Calu3 (cell line): Measurements from ENCODE around the gene KIF6. TPM values are rescaled to one million over a fixed set of nuclear protein-coding genes. Genes with fewer than 3 reads are reported as not detected.

Experiments used
- BruUV-seq: library from RNA; stranded (reverse); fragments of 400-500 nt; replicated peaks from 2 replicates; lab custom pipeline; 2021; lab: Mats Ljungman, UMichigan
- CTCF ChIA-PET: fragments of 300-600 bp; sonication (Branson Sonifier 250); formaldehyde crosslinking; loops from one replicate; lab custom pipeline; 2022; ENCODE audit warnings: antibody characterized with exemption; lab: Charles Lee
- DNase-seq: peaks from one replicate; pipeline ENCODE4 v3.0.0; 2022
- H3K27ac Mint-ChIP-seq: one replicate; pipeline ENCODE4 v1.8.0; 2022; ENCODE audit warnings: mixed read lengths; ENCODE audit not compliant: unreplicated experiment
- H3K27me3 Mint-ChIP-seq: one replicate; pipeline ENCODE4 v1.8.0; 2022; ENCODE audit warnings: mixed read lengths; ENCODE audit not compliant: unreplicated experiment
- H3K36me3 Mint-ChIP-seq: one replicate; pipeline ENCODE4 v1.8.0; 2022; ENCODE audit warnings: mild to moderate bottlenecking, moderate library complexity, mixed read lengths; ENCODE audit not compliant: insufficient read depth, unreplicated experiment
- H3K4me1 Mint-ChIP-seq: one replicate; pipeline ENCODE4 v1.8.0; 2022; ENCODE audit warnings: mild to moderate bottlenecking, low read depth, mixed read lengths; ENCODE audit not compliant: unreplicated experiment
- H3K4me3 Mint-ChIP-seq: one replicate; pipeline ENCODE4 v1.8.0; 2022; ENCODE audit warnings: mild to moderate bottlenecking, low read depth, moderate library complexity, mixed read lengths; ENCODE audit not compliant: unreplicated experiment
- H3K9me3 Mint-ChIP-seq: one replicate; pipeline ENCODE4 v1.8.0; 2022; ENCODE audit warnings: low read depth, mixed read lengths; ENCODE audit not compliant: unreplicated experiment
- intact Hi-C: fragments of 100-400 bp; cut with micrococcal nuclease; formaldehyde crosslinking; loops from one replicate; pipeline ENCODE4 v1.10.0; 2022; ENCODE audit not compliant: unreplicated experiment
- total RNA-seq: library from RNA; stranded (reverse); gene quantifications from 2 replicates; pipeline ENCODE4 v1.2.3, GENCODE V29; 2022
- TF ChIP-seq, protein P1 (sequence below): fragments of 200-600 bp; IDR thresholded peaks from one replicate; pipeline ENCODE4 v1.8.0; 2022; ENCODE audit warnings: antibody characterized with exemption; ENCODE audit not compliant: unreplicated experiment

Gene KIF6
- total RNA-seq, 1 experiment from 2014 or later, result 0.45 TPM

DNA sequence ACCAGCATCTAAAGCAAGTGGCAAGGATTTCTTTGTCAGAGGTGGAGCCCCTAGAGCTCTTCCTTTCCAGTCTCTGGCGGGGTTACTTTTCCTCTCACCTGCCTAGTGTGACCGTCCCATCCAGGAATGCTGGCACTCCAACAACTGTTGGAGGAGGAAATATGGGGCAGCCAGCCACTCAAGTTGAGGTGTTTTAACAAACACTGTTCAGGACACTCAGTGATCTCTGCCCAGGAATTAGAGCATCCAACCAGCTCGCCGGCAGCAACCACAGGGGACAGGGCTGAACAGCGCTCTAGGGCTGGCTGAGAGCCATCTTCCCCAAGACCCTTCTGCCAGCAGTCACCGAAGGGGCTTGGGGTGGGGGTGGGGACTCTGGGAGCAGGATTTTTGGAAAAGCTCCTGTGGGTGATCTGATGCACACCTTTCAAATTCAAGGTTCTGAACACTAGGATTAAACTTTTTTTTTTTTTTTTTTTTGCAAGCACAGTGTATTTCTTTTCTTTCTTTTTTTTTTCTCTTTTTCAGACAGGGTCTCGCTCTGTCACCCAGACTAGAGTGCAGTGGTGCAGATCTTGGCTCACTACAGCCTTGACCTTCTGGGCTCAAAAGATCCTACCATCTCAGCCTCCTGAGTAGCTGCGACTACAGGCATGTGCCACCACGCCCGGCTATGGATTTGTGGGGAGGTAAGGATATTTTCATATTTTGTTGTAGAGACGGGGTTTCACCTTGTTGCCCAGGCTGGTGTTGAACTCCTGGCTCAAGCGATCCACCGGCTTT lies 374.3 kb downstream of the KIF6 start:
- CTCF ChIA-PET, result no interaction called here
- H3K9me3 Mint-ChIP-seq, result no peaks in the 10 kb centered on the region
- TF ChIP-seq, protein P1, sequence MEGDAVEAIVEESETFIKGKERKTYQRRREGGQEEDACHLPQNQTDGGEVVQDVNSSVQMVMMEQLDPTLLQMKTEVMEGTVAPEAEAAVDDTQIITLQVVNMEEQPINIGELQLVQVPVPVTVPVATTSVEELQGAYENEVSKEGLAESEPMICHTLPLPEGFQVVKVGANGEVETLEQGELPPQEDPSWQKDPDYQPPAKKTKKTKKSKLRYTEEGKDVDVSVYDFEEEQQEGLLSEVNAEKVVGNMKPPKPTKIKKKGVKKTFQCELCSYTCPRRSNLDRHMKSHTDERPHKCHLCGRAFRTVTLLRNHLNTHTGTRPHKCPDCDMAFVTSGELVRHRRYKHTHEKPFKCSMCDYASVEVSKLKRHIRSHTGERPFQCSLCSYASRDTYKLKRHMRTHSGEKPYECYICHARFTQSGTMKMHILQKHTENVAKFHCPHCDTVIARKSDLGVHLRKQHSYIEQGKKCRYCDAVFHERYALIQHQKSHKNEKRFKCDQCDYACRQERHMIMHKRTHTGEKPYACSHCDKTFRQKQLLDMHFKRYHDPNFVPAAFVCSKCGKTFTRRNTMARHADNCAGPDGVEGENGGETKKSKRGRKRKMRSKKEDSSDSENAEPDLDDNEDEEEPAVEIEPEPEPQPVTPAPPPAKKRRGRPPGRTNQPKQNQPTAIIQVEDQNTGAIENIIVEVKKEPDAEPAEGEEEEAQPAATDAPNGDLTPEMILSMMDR, result no peak
- intact Hi-C loops, result no loop called here
- no peak overlapping the region for H3K27ac Mint-ChIP-seq
- no peaks in the 10 kb centered on the region for H3K4me1 Mint-ChIP-seq
- DNase-seq, result no peak
- H3K27me3 Mint-ChIP-seq, result peaks cover 68% of the 10 kb centered on the region
- no peak overlapping the region for H3K4me3 Mint-ChIP-seq
- BruUV-seq, result no TSS peak
- no peaks in the 10 kb centered on the region for H3K36me3 Mint-ChIP-seq

DNA sequence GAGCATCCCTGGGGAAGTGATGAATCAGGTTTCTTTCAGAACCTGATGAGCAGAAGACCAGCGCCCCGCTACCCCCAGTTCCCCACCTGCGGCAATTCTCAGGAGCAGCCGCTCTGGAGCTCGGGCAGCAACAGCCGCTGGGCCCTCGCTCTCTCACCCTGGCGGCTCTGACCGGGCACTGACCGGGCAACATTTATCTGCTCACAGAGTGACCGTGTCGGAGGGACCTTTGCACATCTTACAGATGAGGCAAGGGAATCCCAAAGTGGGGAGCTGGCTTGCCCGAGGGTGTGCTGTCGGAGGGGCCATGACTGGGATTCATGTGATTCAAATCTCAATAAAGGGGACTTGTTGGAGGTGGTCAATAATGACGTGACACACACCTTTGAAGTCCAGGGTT lies 376.5 kb downstream of the KIF6 start:
- Mint-ChIP-seq H3K27ac (no peak overlapping the region), H3K4me1 (no peaks in the 10 kb centered on the region), H3K36me3 (no peaks in the 10 kb centered on the region), H3K9me3 (no peaks in the 10 kb centered on the region), H3K27me3 (peaks cover 85% of the 10 kb centered on the region), H3K4me3 (no peak overlapping the region)
- intact Hi-C loops, result loop anchor here (5.0 to 10.0 kb wide), 3 partner anchors 544 to 1566 kb away; no protein-coding TSS in a partner anchor
- TF ChIP-seq, protein P1, result no peak
- CTCF ChIA-PET, result interaction anchor here (1.0 kb wide), 1 partner anchor 13 kb away, joined by 3 read pairs; no protein-coding TSS in a partner anchor
- DNase-seq, result no peak
- BruUV-seq, result no TSS peak

- BruUV-seq, result no TSS peak
- Mint-ChIP-seq H3K9me3 (no peaks in the 10 kb centered on the region), H3K4me1 (no peaks in the 10 kb centered on the region), H3K36me3 (no peaks in the 10 kb centered on the region), H3K27ac (no peak overlapping the region), H3K4me3 (no peak overlapping the region), H3K27me3 (peaks cover 85% of the 10 kb centered on the region)
- TF ChIP-seq, protein P1, result peak; percentile 94
- CTCF ChIA-PET, result interaction anchor here (1.0 kb wide), 1 partner anchor 12 kb away, joined by 3 read pairs; no protein-coding TSS in a partner anchor
- intact Hi-C loops, result loop anchor here (5.0 to 10.0 kb wide), 3 partner anchors 544 to 1567 kb away; no protein-coding TSS in a partner anchor
- DNase-seq, result peak; percentile 83
These were observed 377.2 kb downstream of the KIF6 start for GRCh38 chr6:39347906-39348585.

GRCh38 chr6:39347206-39347605 lies 378.0 kb downstream of the KIF6 start:
- intact Hi-C loops, result loop anchor here (5.0 to 10.0 kb wide), 3 partner anchors 545 to 1568 kb away; no protein-coding TSS in a partner anchor

More at GRCh38 chr6:39347206-39347605, 378.0 kb downstream of the KIF6 start:
- TF ChIP-seq, protein P1, result no peak
- Mint-ChIP-seq H3K4me3 (no peak overlapping the region), H3K4me1 (no peaks in the 10 kb centered on the region), H3K27ac (no peak overlapping the region), H3K9me3 (no peaks in the 10 kb centered on the region), H3K27me3 (peaks cover 76% of the 10 kb centered on the region), H3K36me3 (no peaks in the 10 kb centered on the region)
- CTCF ChIA-PET, result no interaction called here
- no TSS peak for BruUV-seq
- DNase-seq, result no peak
